SK-N-SH (cell line): ENCODE results near the gene CHCHD6. TPM values are rescaled to one million over a fixed set of nuclear protein-coding genes. Genes with fewer than 3 reads are reported as not detected.

Experiments
- CTCF ChIA-PET: fragments of 300-600, 350-600 bp; formaldehyde crosslinking; extraction: SDS; loops from one replicate; lab custom pipeline; 2021; lab: Yijun Ruan, JAX
- POLR2A ChIA-PET: fragments of 350-600 bp; sonication (Branson Sonifier 250); formaldehyde crosslinking; extraction: SDS; loops from one replicate; lab custom pipeline; 2020; ENCODE audit warnings: antibody characterized with exemption, inconsistent platforms; lab: Yijun Ruan, JAX
- DNase-seq: peaks from one replicate; pipeline ENCODE4 v3.0.0; 2012
- H2AFZ ChIP-seq: fragments of 200-600 bp; sonication (generic); 2 replicates; pipeline ENCODE4 v1.8.1; 2016; ENCODE audit warnings: antibody characterized with exemption, mild to moderate bottlenecking, low read depth
- H3F3A ChIP-seq: fragments of 200-600 bp; sonication (generic); replicated peaks from 2 replicates; pipeline ENCODE3; 2016; ENCODE audit warnings: antibody characterized with exemption, mild to moderate bottlenecking; ENCODE audit not compliant: insufficient read depth
- H3K27ac ChIP-seq, 2 experiments: fragments of 200-500 bp in 1 of 2; fragments of 200-600 bp in 1 of 2; sonication (Bioruptor generic) in 1 of 2; sonication (generic), shearing (Covaris generic) in 1 of 2; 2 replicates each; pipeline versions ENCODE4 v1.5.1 to v1.6.1; 2014 to 2016; ENCODE audit warnings: low read depth in 2 of 2, inconsistent platforms in 1 of 2, low read length in 1 of 2, mild to moderate bottlenecking in 1 of 2, mixed read lengths in 1 of 2
- H3K27me3 ChIP-seq: fragments of 200-600 bp; sonication (generic), shearing (Covaris generic); 2 replicates; pipeline ENCODE4 v1.6.1; 2016; ENCODE audit warnings: mixed run types; ENCODE audit not compliant: insufficient read depth
- H3K36me3 ChIP-seq, 2 experiments: fragments of 200-500 bp in 1 of 2; fragments of 200-600 bp in 1 of 2; sonication (Bioruptor generic) in 1 of 2; sonication (generic) in 1 of 2; replicated peaks in 1 of 2; 2 replicates each; pipeline versions ENCODE3 to v1.5.1; 2014 to 2016; ENCODE audit warnings: low read length in 1 of 2, mild to moderate bottlenecking in 1 of 2; ENCODE audit not compliant: insufficient read depth in 2 of 2, control insufficient read depth in 1 of 2
- H3K4me1 ChIP-seq, 2 experiments: fragments of 200-500 bp in 1 of 2; fragments of 200-600 bp in 1 of 2; sonication (Bioruptor generic) in 1 of 2; sonication (generic), shearing (Covaris generic) in 1 of 2; 2 replicates each; pipeline versions ENCODE4 v1.5.1 to v1.6.1; 2014 to 2016; ENCODE audit warnings: low read depth in 1 of 2, low read length in 1 of 2, mixed run types in 1 of 2; ENCODE audit not compliant: insufficient read depth in 2 of 2, control insufficient read depth in 1 of 2
- H3K4me2 ChIP-seq: fragments of 200-600 bp; sonication (generic), shearing (Covaris generic); 2 replicates; pipeline ENCODE4 v1.6.1; 2017; ENCODE audit warnings: mixed run types
- H3K4me3 ChIP-seq, 2 experiments: fragments of 200-500 bp in 1 of 2; fragments of 200-600 bp in 1 of 2; sonication (Bioruptor generic) in 1 of 2; sonication (generic), shearing (Covaris generic) in 1 of 2; 2 replicates each; pipeline versions ENCODE4 v1.5.1 to v1.8.1; 2014 to 2016; ENCODE audit warnings: low read depth in 2 of 2, inconsistent platforms in 1 of 2, low read length in 1 of 2, mild to moderate bottlenecking in 1 of 2, mixed read lengths in 1 of 2, moderate library complexity in 1 of 2
- H3K79me2 ChIP-seq: fragments of 200-600 bp; sonication (generic); 2 replicates; pipeline ENCODE4 v1.8.1; 2017; ENCODE audit warnings: mild to moderate bottlenecking; ENCODE audit not compliant: insufficient read depth
- H3K9ac ChIP-seq: fragments of 200-600 bp; sonication (generic); 2 replicates; pipeline ENCODE4 v1.6.1; 2017; ENCODE audit warnings: mixed run types
- H3K9me2 ChIP-seq: fragments of 200-600 bp; sonication (generic); 2 replicates; pipeline ENCODE4 v1.6.1; 2017; ENCODE audit warnings: mixed run types
- H3K9me3 ChIP-seq: fragments of 200-600 bp; sonication (generic); 2 replicates; pipeline ENCODE4 v1.6.1; 2017; ENCODE audit warnings: mixed run types, mild to moderate bottlenecking, moderate library complexity
- H4K20me1 ChIP-seq: fragments of 200-600 bp; sonication (generic); 2 replicates; pipeline ENCODE4 v1.6.1; 2017; ENCODE audit warnings: mild to moderate bottlenecking, mixed run types; ENCODE audit not compliant: insufficient read depth
- ELF1 ChIP-seq: IDR thresholded peaks from 2 replicates; pipeline ENCODE4 v1.4.0; 2012
- EP300 ChIP-seq, 2 experiments: IDR thresholded peaks; 2 replicates each; pipeline versions ENCODE4 v1.4.0 to v1.6.1; 2012; ENCODE audit warnings: borderline replicate concordance in 1 of 2, low read depth in 1 of 2, low read length in 1 of 2
- NFIC ChIP-seq: IDR thresholded peaks from 2 replicates; pipeline ENCODE4 v1.4.0; 2012; ENCODE audit warnings: borderline replicate concordance
- RCOR1 ChIP-seq: fragments of 150-350 bp; IDR thresholded peaks from 2 replicates; pipeline ENCODE4 v1.6.1; 2017; ENCODE audit warnings: antibody characterized with exemption, low read length
- RXRA ChIP-seq: IDR thresholded peaks from 2 replicates; pipeline ENCODE4 v1.4.0; 2012; ENCODE audit warnings: low read depth, mild to moderate bottlenecking, borderline replicate concordance
- TAF1 ChIP-seq: IDR thresholded peaks from 2 replicates; pipeline ENCODE4 v1.6.1; 2012; ENCODE audit warnings: low read depth, mild to moderate bottlenecking, low read length, moderate library complexity, borderline replicate concordance
- ZBTB33 ChIP-seq: IDR thresholded peaks from 2 replicates; pipeline ENCODE4 v1.4.0; 2012; ENCODE audit warnings: low read depth, borderline replicate concordance
- WGBS: methylation state at CpG from one replicate; pipeline ENCODE4 v1.1.6; 2017; ENCODE audit warnings: low lambda C conversion rate; 5-methylcytosine and 5-hydroxymethylcytosine counted together
- polyA plus RNA-seq, 3 experiments: library from polyadenylated mRNA; depleted of rRNA; stranded (reverse); fragments of >200 nt; gene quantifications; 2 replicates each; pipeline ENCODE4 v1.2.3, GENCODE V29; 2012

The CHCHD6 gene
- polyA plus RNA-seq, 1 of the 3 experiments (the other 2 are of a cell fraction), result 42.5 TPM

GRCh38 chr3:126955004-126955790, 251.2 kb downstream of the CHCHD6 start:
- Histone ChIP-seq H3K4me1 (peaks cover 0 to 24% of the 10 kb centered on the region in 2 experiments; a peak in 1 of 4 replicates), H4K20me1 (no peaks in the 10 kb centered on the region), H3K36me3 (no peaks in the 10 kb centered on the region), H3K9ac (no peak overlapping the region), H3K4me2 (no peak overlapping the region), H3K27me3 (no peaks in the 10 kb centered on the region), H3K79me2 (no peaks in the 10 kb centered on the region), H3K27ac (no peak overlapping the region), H3K9me3 (no peaks in the 10 kb centered on the region), H3K4me3 (no peak overlapping the region), H3F3A (no peaks in the 10 kb centered on the region), H3K9me2 (no peaks in the 10 kb centered on the region), H2AFZ (no peak overlapping the region)
- DNase-seq, result no peak
- CTCF ChIA-PET, result interaction anchor here (1.9 kb wide), 1 partner anchor 16 kb away, joined by 4 read pairs; no protein-coding TSS in a partner anchor
- 96% methylated on average over 5 of the region's 15 CpGs for WGBS
- TF ChIP-seq RCOR1 (no peak), ELF1 (no peak)
- POLR2A ChIA-PET, result no interaction called here

- TF ChIP-seq TAF1 (no peak), ZBTB33 (no peak), NFIC (no peak), RXRA (no peak), EP300 (IDR thresholded peaks at IDR 0.05; ENCODE audit: borderline replicate concordance in 1 of 2, low read depth in 1 of 2, low read length in 1 of 2) (no peak)
- Histone ChIP-seq H3K4me3 (no peak overlapping the region), H3K79me2 (no peaks in the 10 kb centered on the region), H3K36me3 (no peaks in the 10 kb centered on the region), H3K27me3 (no peaks in the 10 kb centered on the region), H2AFZ (no peak overlapping the region), H3K4me2 (no peak overlapping the region), H4K20me1 (no peaks in the 10 kb centered on the region), H3K9me2 (no peaks in the 10 kb centered on the region), H3K9me3 (no peaks in the 10 kb centered on the region), H3K9ac (no peak overlapping the region), H3K4me1 (peaks cover 0 to 35% of the 10 kb centered on the region in 2 experiments; a peak in 1 of 4 replicates), H3F3A (no peaks in the 10 kb centered on the region), H3K27ac (no peak overlapping the region)
- DNase-seq, result no peak
- ChIA-PET POLR2A (interaction anchor here (1.0 kb wide), 1 partner anchor 200 kb away, joined by 3 read pairs; no protein-coding TSS in a partner anchor), CTCF (interaction anchor here (1.9 kb wide), 1 partner anchor 17 kb away, joined by 4 read pairs; no protein-coding TSS in a partner anchor)
- WGBS, result 90% methylated on average over 8 of the region's 8 CpGs
These were observed 252.3 kb downstream of the CHCHD6 start for GRCh38 chr3:126956361-126956760.
